ENCODE data around the gene FIGLA. TPM values are rescaled to one million over a fixed set of nuclear protein-coding genes. Genes with fewer than 3 reads are reported as not detected.

FIGLA gene
- polyA plus RNA-seq, 1 donor (not counting 4 experiments of a cell fraction or from before 2014, with no cell fraction given), result not detected

DNA sequence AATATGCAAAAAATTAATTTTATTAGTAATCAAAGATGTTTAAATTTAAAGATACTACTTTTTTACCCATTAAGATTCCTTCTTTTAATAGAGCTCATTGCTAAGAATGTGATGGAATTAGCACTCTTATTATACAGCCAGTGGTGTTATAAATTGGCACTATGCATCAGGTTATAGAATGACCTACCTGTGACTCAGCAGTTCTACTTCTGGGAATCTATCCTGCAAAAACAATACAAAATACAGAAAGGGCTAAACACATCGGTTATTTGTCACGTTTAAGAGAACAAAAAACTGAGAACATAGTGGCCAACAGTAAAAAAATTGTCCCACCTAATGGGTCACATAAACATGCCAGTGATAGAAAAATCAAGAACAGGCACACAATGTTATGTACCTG lies 13.0 kb downstream of the FIGLA start:
- Histone ChIP-seq H3K27ac (ENCODE audit: control insufficient read depth, insufficient read depth, low read length) (no peak overlapping the region), H3K4me2 (ENCODE audit: control insufficient read depth, extremely low read depth, insufficient read depth, low read depth, low read length) (no peak overlapping the region), H3K9me3 (ENCODE audit: control insufficient read depth, low read depth, low read length) (no peaks in the 10 kb centered on the region), H3K4me3 (ENCODE audit: control insufficient read depth in 2 of 3, extremely low read depth in 1 of 3, insufficient read depth in 2 of 3, low read depth in 1 of 3, low read length in 3 of 3) (no peak overlapping the region), H3K79me2 (ENCODE audit: control insufficient read depth, insufficient read depth, low read length) (no peaks in the 10 kb centered on the region), H3K36me3 (ENCODE audit: control insufficient read depth in 2 of 2, extremely low read depth in 1 of 2, insufficient read depth in 2 of 2, low read length in 2 of 2) (no peaks in the 10 kb centered on the region), H3K27me3 (ENCODE audit: control insufficient read depth, extremely low read depth, insufficient read depth, low read length) (no peaks in the 10 kb centered on the region), H3K9ac (ENCODE audit: control insufficient read depth, extremely low read depth, insufficient read depth, low read length) (no peak overlapping the region), H4K20me1 (ENCODE audit: control insufficient read depth, extremely low read depth, insufficient read depth, low read length) (no peaks in the 10 kb centered on the region), H3K9me1 (ENCODE audit: control insufficient read depth, extremely low read depth, insufficient read depth, low read length) (no peaks in the 10 kb centered on the region), H2AFZ (ENCODE audit: control insufficient read depth, low read length) (no peak overlapping the region), H3K4me1 (ENCODE audit: control insufficient read depth, extremely low read depth, insufficient read depth, low read length) (peaks cover 25% of the 10 kb centered on the region)
- dilution Hi-C loops (cut with MboI; ENCODE audit: extremely low pct_ligation_motif_present, low sequenced_read_pairs), result loop anchor here (25.0 kb wide), 1 partner anchor 465 kb away; the partner anchor contains the start of gene FAM136A
- TF ChIP-seq EZH2 (IDR thresholded peaks at IDR 0.05; ENCODE audit: low read length), result no peak
- TF ChIP-seq, protein P1, sequence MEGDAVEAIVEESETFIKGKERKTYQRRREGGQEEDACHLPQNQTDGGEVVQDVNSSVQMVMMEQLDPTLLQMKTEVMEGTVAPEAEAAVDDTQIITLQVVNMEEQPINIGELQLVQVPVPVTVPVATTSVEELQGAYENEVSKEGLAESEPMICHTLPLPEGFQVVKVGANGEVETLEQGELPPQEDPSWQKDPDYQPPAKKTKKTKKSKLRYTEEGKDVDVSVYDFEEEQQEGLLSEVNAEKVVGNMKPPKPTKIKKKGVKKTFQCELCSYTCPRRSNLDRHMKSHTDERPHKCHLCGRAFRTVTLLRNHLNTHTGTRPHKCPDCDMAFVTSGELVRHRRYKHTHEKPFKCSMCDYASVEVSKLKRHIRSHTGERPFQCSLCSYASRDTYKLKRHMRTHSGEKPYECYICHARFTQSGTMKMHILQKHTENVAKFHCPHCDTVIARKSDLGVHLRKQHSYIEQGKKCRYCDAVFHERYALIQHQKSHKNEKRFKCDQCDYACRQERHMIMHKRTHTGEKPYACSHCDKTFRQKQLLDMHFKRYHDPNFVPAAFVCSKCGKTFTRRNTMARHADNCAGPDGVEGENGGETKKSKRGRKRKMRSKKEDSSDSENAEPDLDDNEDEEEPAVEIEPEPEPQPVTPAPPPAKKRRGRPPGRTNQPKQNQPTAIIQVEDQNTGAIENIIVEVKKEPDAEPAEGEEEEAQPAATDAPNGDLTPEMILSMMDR (optimal IDR thresholded peaks at IDR 0.05 in 1 of 3, IDR thresholded peaks at IDR 0.05 in 1 of 3, conservative IDR thresholded peaks at IDR 0.05 in 1 of 3; ENCODE audit: extremely low read depth in 1 of 3, insufficient read depth in 2 of 3, low read length in 3 of 3), result no peak
- FAIRE-seq (no peak), DNase-seq (ENCODE audit: low read depth, low spot score) (no peak)

DNA sequence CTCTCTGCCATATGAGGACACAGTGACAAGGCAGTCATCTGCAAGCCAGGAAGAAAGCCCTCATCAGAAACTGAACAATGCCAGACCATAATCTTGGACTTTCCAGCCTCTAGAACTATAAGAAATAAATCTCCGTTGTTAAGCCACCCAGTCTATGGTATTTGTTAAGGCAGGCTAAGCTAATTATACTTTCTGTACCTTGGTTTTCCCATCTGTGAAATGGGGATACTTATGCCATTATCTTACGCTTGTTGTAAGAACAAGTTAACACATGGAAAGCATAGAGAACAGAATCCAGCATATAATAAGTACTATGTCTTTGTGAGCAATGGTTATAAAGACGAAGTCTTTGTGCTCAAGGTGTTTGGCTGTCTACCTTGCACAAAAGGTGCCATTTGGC lies 14.2 kb downstream of the FIGLA start:
- Histone ChIP-seq H2AFZ (ENCODE audit: control insufficient read depth, low read length) (no peak overlapping the region), H3K27me3 (ENCODE audit: control insufficient read depth, extremely low read depth, insufficient read depth, low read length) (no peaks in the 10 kb centered on the region), H3K27ac (ENCODE audit: control insufficient read depth, insufficient read depth, low read length) (no peak overlapping the region), H3K9me1 (ENCODE audit: control insufficient read depth, extremely low read depth, insufficient read depth, low read length) (no peaks in the 10 kb centered on the region), H3K36me3 (ENCODE audit: control insufficient read depth in 2 of 2, extremely low read depth in 1 of 2, insufficient read depth in 2 of 2, low read length in 2 of 2) (no peaks in the 10 kb centered on the region), H4K20me1 (ENCODE audit: control insufficient read depth, extremely low read depth, insufficient read depth, low read length) (no peaks in the 10 kb centered on the region), H3K4me2 (ENCODE audit: control insufficient read depth, extremely low read depth, insufficient read depth, low read depth, low read length) (no peak overlapping the region), H3K4me3 (ENCODE audit: control insufficient read depth in 2 of 3, extremely low read depth in 1 of 3, insufficient read depth in 2 of 3, low read depth in 1 of 3, low read length in 3 of 3) (no peak overlapping the region), H3K9me3 (ENCODE audit: control insufficient read depth, low read depth, low read length) (no peaks in the 10 kb centered on the region), H3K4me1 (ENCODE audit: control insufficient read depth, extremely low read depth, insufficient read depth, low read length) (peaks cover 25% of the 10 kb centered on the region), H3K79me2 (ENCODE audit: control insufficient read depth, insufficient read depth, low read length) (no peaks in the 10 kb centered on the region), H3K9ac (ENCODE audit: control insufficient read depth, extremely low read depth, insufficient read depth, low read length) (no peak overlapping the region)
- FAIRE-seq (no peak), DNase-seq (ENCODE audit: low read depth, low spot score) (no peak)
- TF ChIP-seq EZH2 (IDR thresholded peaks at IDR 0.05; ENCODE audit: low read length), result no peak
- TF ChIP-seq, protein P1 (optimal IDR thresholded peaks at IDR 0.05 in 1 of 3, IDR thresholded peaks at IDR 0.05 in 1 of 3, conservative IDR thresholded peaks at IDR 0.05 in 1 of 3; ENCODE audit: extremely low read depth in 1 of 3, insufficient read depth in 2 of 3, low read length in 3 of 3), result no peak
- dilution Hi-C loops (cut with MboI; ENCODE audit: extremely low pct_ligation_motif_present, low sequenced_read_pairs), result loop anchor here (25.0 kb wide), 1 partner anchor 464 kb away; the partner anchor contains the start of gene FAM136A
